ENCODE data around the gene BLOC1S5.
"Not testable (repeated sequence)": the region's sequence is repeated elsewhere in the genome, so short reads cannot be mapped to it uniquely, and the experiment has no call there.

The BLOC1S5 gene

DNA sequence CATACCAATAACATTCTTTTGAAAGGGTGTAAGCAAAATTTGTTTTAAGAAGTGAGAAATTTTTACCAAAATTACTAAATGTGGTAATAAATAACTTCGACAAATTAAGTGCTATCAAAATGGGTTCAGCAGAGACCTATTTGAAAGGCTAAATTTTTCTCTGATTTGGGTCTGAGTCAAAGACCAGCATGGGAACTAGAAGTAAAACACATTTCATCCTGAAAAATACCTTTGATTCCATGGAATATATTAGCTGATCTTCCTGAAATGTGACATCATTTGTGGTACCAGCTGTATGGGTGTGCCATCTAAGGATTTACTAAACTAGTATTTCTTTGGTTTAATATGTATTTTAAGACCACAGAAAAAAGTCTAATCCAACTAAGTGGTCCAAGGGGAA is 63.6 kb downstream of the BLOC1S5 start:
- no peaks in the 10 kb centered on the region for H3K27me3 Mint-ChIP-seq (ENCODE audit: low read depth)
- no peaks in the 10 kb centered on the region for H3K9me3 Mint-ChIP-seq
- no peak overlapping the region for H3K4me3 Mint-ChIP-seq
- no peak overlapping the region for H3K27ac Mint-ChIP-seq
- H3K36me3 Mint-ChIP-seq (ENCODE audit: low read depth): no peaks in the 10 kb centered on the region
- H3K4me1 Mint-ChIP-seq (ENCODE audit: low read depth): no peaks in the 10 kb centered on the region

DNA sequence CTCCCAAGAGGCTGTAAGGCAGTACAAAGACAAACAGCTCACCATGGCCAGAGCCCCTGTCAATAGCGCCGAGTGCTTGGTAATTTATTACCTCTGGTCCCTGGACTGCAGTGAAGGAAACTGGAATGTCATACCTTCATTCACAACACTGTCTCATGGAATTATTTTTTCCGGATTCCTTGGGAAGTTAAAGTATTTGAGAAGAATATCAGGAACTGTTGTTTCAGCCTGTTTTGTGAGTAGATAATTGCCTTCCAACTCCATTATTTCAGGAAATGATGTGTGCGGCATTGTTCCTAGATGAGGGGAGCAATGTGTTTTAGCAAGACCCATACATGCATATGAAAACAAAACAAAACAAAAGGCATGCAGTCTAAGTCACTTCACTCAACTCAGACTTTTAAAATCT is 64.0 kb downstream of the BLOC1S5 start:
- Mint-ChIP-seq H3K4me1 (ENCODE audit: low read depth) (no peaks in the 10 kb centered on the region), H3K27ac (no peak overlapping the region), H3K4me3 (no peak overlapping the region), H3K36me3 (ENCODE audit: low read depth) (no peaks in the 10 kb centered on the region), H3K9me3 (no peaks in the 10 kb centered on the region), H3K27me3 (ENCODE audit: low read depth) (no peaks in the 10 kb centered on the region)

DNA sequence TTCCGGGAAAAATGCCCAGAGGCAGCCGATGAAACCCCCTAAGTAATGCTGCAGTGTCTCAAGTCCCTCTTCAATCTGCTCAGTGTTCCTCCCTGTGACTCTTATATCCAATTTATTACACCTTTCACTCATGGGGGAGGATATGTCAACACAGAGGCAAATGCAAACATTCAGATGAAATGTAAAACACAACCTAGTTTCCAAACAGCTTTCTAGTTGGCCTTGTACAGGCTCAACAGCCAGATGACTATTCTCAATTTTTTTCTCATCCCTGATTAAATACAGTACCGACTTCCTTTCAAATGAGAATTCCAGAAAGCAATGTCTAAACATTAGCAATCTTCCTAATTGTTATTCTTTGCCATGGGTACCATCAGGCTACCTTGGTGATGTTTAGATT is 65.0 kb downstream of the BLOC1S5 start:
- Mint-ChIP-seq H3K27ac (no peak overlapping the region), H3K4me3 (no peak overlapping the region), H3K4me1 (ENCODE audit: low read depth) (no peaks in the 10 kb centered on the region), H3K27me3 (ENCODE audit: low read depth) (no peaks in the 10 kb centered on the region), H3K9me3 (no peaks in the 10 kb centered on the region), H3K36me3 (ENCODE audit: low read depth) (no peaks in the 10 kb centered on the region)

DNA sequence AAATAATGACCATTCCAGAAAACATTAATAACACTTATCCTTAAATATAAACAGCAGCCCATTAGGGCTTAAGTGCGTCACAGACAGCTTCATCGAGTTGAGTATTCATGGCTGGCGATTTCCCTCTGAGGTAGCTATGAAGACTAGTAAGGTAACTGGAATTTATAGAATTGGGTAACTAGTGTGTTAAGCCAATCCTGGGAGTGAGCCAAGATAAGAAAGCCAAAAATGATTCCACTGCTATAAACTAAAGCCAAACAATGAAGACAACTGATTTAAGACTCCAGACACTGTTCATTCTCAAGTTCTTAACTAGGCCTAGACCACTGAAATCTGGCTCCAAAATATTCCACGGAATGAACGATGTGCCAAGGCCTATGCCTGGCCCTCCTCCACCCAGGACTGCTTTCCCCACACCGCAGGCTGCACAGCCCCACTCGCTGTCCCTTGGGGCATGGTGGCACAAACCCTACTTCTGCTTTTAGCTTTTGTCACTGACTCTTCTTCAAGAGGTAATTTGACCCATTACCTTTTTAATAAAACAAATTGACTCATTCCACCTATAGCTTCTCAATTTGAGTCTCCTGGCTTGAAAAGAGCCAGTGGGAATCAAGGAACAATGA is 66.0 kb downstream of the BLOC1S5 start:
- Mint-ChIP-seq H3K27ac (no peak overlapping the region), H3K4me1 (ENCODE audit: low read depth) (no peaks in the 10 kb centered on the region), H3K4me3 (no peak overlapping the region), H3K36me3 (ENCODE audit: low read depth) (no peaks in the 10 kb centered on the region), H3K9me3 (no peaks in the 10 kb centered on the region), H3K27me3 (ENCODE audit: low read depth) (no peaks in the 10 kb centered on the region)

DNA sequence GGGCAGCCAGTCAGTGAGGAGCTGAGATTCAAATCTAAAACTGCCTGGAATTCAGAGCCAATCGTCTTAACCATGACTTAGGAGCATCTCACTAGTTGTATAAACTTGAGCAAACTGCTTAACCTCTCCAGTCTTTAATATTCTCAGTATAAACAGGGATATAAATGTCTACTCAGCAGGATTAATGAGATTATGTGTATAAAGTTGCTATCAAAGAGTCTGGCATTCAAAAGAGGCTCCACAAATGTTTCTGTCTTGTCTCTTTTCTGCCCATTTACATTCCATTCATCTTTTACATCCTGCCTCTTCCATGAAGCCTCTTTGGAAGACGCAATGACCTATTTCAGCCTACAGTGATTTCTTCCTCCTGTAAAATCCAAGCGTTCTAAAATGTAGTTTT is 66.9 kb downstream of the BLOC1S5 start:
- H3K9me3 Mint-ChIP-seq: no peaks in the 10 kb centered on the region
- no peaks in the 10 kb centered on the region for H3K27me3 Mint-ChIP-seq (ENCODE audit: low read depth)
- H3K4me1 Mint-ChIP-seq (ENCODE audit: low read depth): no peaks in the 10 kb centered on the region
- H3K4me3 Mint-ChIP-seq: no peak overlapping the region
- no peak overlapping the region for H3K27ac Mint-ChIP-seq
- no peaks in the 10 kb centered on the region for H3K36me3 Mint-ChIP-seq (ENCODE audit: low read depth)

DNA sequence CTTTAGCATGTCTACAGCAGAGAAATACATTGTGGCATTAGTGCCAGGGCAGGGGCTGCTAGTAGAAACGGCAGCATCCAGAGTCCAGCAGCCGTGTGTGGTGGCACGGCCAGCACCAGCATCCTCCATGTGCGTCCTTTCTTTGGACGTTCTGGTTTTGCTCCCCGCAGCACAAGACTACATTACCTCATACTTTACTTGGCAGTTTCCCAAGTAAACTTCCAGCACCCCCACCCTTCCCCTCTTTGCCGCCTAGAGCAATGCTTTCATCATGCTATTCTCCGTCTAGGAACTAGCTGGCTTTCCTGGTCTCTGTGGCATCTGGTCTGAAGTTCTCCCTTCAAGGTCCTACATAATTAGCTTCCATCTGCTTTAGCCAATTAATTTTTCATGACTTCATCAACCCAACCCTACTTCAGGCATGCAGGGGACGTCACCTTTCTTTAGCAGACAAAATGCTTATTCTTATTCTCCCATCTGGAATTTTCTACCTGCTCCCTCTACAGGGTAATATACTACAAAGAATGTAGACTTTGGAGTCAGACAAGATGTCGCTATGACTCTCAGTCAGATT is 67.6 kb downstream of the BLOC1S5 start:
- H3K4me1 Mint-ChIP-seq (ENCODE audit: low read depth): no peaks in the 10 kb centered on the region
- no peaks in the 10 kb centered on the region for H3K27me3 Mint-ChIP-seq (ENCODE audit: low read depth)
- H3K27ac Mint-ChIP-seq: no peak overlapping the region
- H3K4me3 Mint-ChIP-seq: no peak overlapping the region
- no peaks in the 10 kb centered on the region for H3K36me3 Mint-ChIP-seq (ENCODE audit: low read depth)
- no peaks in the 10 kb centered on the region for H3K9me3 Mint-ChIP-seq

DNA sequence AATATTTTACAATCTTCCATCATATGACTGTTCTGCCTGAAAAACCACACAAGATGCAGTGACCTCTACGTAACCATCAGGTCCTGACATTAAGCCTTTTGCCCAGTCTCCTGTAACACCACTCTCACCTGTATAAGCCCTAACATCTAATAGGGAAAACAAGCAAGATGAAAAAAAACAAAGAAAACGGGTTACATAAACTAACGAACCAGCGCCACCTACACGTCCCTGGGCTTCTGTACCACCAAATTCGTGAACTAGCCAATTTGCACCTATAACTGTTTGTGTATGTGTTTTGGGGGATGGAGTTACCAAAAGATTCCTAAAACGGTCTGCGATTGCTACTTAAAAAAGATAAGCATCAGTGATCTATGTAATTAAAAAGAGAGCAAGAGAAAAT is 70.2 kb downstream of the BLOC1S5 start:
- no peak overlapping the region for H3K27ac Mint-ChIP-seq
- H3K27me3 Mint-ChIP-seq (ENCODE audit: low read depth): no peaks in the 10 kb centered on the region
- H3K9me3 Mint-ChIP-seq: no peaks in the 10 kb centered on the region
- no peak overlapping the region for H3K4me3 Mint-ChIP-seq
- no peaks in the 10 kb centered on the region for H3K36me3 Mint-ChIP-seq (ENCODE audit: low read depth)
- H3K4me1 Mint-ChIP-seq (ENCODE audit: low read depth): no peaks in the 10 kb centered on the region

DNA sequence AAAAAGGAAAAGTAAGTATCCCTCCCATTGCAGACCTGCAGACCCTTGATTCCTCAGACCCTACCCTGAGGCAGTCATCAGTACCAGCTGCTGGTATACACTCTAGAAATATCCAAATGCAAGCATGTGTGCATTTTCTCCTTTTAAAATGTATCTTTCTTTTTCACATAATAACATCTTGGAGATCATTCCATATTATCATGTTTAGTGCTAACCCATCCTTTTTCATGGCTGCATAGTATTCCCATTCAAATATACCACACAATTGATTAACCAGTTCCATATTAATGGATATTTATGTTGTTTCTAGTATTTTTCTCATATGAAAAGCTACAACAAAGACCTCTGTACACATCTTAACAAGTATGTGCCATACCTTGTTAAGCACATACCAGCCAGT is 70.8 kb downstream of the BLOC1S5 start:
- H3K27me3 Mint-ChIP-seq (ENCODE audit: low read depth): no peaks in the 10 kb centered on the region
- no peaks in the 10 kb centered on the region for H3K4me1 Mint-ChIP-seq (ENCODE audit: low read depth)
- H3K27ac Mint-ChIP-seq: no peak overlapping the region
- H3K9me3 Mint-ChIP-seq: no peaks in the 10 kb centered on the region
- H3K36me3 Mint-ChIP-seq (ENCODE audit: low read depth): no peaks in the 10 kb centered on the region
- no peak overlapping the region for H3K4me3 Mint-ChIP-seq

DNA sequence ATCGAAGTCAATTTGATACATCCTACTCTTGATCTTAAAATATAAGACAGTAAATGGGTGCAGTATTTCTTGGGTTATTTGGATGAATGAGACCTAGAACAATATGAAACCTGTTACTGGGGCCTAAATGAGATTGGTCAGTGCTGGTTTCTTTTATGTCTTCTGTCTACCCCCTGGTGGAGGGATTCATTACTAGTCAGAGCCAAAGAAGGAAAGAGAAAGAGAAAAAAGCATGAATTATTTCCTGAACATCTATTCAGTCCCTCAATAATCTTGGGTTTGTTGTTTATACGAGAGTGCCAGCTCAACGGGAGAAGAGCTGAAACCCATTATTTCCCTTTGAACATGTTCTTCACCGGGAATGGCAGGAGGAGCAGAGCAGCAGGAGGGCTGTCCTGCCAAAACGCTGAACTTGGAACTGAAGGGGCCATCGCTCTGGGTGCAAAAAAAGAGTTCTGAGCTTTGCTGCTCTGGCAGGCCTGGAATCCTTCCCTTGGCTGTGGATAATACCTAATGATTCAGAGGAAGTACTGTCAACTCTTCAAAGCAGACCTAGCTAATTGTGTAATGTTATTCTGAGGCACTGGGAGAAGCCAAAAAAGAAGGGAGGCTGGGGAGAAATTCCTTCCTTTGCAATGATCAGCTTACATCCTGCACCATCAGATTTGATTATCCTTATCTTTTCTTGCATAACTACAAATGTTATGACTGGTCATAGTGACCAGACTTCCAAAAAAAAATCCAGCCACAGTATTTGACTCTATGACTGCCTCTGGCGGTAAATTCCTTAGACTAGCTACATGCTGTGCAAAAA is 72.0 kb downstream of the BLOC1S5 start:
- Mint-ChIP-seq H3K9me3 (no peaks in the 10 kb centered on the region), H3K4me1 (ENCODE audit: low read depth) (no peaks in the 10 kb centered on the region), H3K27me3 (ENCODE audit: low read depth) (no peaks in the 10 kb centered on the region), H3K4me3 (no peak overlapping the region), H3K27ac (no peak overlapping the region), H3K36me3 (ENCODE audit: low read depth) (no peaks in the 10 kb centered on the region)

DNA sequence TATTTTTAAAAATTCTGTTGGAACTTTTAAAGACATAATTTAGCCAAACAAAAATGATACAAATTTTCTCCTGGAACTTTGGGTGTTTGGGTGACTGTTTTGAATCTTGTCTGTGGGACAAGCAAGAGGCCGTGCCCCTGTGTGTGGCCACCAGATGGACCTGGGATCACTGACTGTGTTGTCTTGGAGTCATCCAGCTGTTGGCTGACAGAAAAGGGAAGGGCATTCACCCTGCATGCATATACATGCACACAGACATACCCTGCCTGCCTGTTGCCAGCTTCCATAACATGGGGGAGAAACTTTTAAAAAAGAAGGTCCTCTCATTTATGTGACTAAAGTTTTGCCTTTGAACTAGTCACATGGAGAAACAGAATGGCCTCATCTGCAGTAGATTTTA is 72.7 kb downstream of the BLOC1S5 start:
- H3K4me1 Mint-ChIP-seq (ENCODE audit: low read depth): no peaks in the 10 kb centered on the region
- no peaks in the 10 kb centered on the region for H3K36me3 Mint-ChIP-seq (ENCODE audit: low read depth)
- H3K9me3 Mint-ChIP-seq: no peaks in the 10 kb centered on the region
- no peaks in the 10 kb centered on the region for H3K27me3 Mint-ChIP-seq (ENCODE audit: low read depth)
- H3K4me3 Mint-ChIP-seq: no peak overlapping the region
- H3K27ac Mint-ChIP-seq: no peak overlapping the region

DNA sequence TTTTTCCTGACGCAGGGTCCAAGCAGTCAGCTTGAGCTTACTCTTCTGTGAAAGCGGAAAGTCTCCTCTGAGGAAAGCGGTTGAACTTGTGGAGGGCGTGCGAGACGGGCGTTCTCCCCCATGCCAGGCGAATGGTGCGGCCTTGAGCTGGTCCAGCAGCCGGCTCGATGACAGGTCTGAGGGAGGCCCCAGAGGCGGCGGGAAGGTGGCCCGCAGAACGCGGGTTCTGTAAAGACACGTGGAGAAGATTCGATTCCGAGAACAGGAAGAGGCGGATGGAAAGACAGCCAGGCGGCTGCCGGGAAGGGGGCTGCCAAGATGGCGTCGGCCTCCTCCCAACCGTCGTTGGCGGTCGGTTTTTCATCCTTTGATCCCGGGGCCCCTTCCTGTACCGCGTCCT is 78.0 kb downstream of the BLOC1S5 start:
- no peaks in the 10 kb centered on the region for H3K36me3 Mint-ChIP-seq (ENCODE audit: low read depth)

DNA sequence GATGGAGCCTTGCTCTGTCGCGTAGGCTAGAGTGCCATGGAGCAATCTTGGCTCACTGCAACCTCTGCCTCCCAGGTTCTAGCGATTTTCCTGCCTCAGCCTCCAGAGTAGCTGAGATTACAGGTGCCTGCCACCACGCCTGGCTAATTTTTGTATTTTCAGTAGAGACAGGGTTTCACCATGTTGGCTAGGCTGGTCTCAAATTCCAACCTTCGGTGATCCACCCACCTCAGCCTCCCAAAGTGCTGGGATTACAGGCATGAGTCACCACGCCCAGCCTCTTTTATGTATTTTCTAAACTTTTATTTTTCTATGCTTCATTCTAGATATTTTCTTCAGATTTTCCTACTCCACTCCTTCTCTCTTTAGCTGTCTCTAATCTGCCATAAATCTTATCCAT is 80.2 kb downstream of the BLOC1S5 start:
- not testable (repeated sequence) for H3K4me3 Mint-ChIP-seq; H3K27ac Mint-ChIP-seq; H3K4me1 Mint-ChIP-seq (ENCODE audit: low read depth); H3K9me3 Mint-ChIP-seq; H3K36me3 Mint-ChIP-seq (ENCODE audit: low read depth); H3K27me3 Mint-ChIP-seq (ENCODE audit: low read depth)

More for the DNA sequence above, 78.0 kb downstream of the BLOC1S5 start:
- no peaks in the 10 kb centered on the region for H3K9me3 Mint-ChIP-seq
- no peak overlapping the region for H3K4me3 Mint-ChIP-seq
- peaks cover 6% of the 10 kb centered on the region for H3K27me3 Mint-ChIP-seq (ENCODE audit: low read depth)
- no peak overlapping the region for H3K27ac Mint-ChIP-seq
- H3K4me1 Mint-ChIP-seq (ENCODE audit: low read depth): no peaks in the 10 kb centered on the region

DNA sequence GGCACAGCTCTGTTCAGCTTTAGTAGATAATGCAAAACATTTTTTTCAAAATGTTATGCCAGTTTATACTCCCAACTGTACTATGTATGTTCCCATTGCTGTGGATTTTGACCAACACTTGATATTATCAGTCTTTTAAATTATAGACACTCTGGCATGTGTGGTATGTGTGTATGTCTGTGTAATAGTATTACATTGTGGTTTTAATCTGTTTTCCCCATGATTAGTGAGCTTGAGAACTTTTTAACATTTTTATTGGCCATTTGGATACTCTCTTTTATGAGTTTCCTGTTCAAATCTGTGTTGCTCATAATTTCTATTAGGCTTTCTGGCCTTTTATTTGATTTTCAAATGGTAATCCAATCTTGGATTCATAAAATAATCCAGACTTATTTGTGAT is 84.4 kb downstream of the BLOC1S5 start:
- no peaks in the 10 kb centered on the region for H3K36me3 Mint-ChIP-seq (ENCODE audit: low read depth)
- H3K27ac Mint-ChIP-seq: no peak overlapping the region
- H3K9me3 Mint-ChIP-seq: no peaks in the 10 kb centered on the region
- peaks cover 6% of the 10 kb centered on the region for H3K4me1 Mint-ChIP-seq (ENCODE audit: low read depth)
- H3K4me3 Mint-ChIP-seq: no peak overlapping the region
- H3K27me3 Mint-ChIP-seq (ENCODE audit: low read depth): peaks cover 19% of the 10 kb centered on the region

DNA sequence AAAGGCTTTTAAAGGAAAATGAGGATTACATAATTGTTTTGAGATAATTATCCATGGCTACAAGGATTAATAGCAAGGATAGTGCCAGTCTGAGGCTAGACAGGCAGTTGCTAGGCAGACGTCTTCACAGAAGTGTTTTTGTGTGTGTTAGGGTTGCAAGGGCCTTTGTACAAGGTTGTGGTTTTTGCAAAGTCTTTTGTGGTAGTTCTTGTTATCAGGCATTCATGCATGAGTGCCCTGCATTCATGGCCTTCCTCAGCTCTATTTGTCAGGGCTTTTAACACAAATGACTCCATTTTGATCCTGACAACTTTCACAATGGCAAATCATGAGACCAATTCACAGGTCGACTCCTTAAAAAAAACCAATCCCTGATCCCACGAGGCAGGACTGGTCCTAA is 85.5 kb downstream of the BLOC1S5 start:
- Mint-ChIP-seq H3K36me3 (ENCODE audit: low read depth) (no peaks in the 10 kb centered on the region), H3K27me3 (ENCODE audit: low read depth) (peaks cover 22% of the 10 kb centered on the region), H3K27ac (no peak overlapping the region), H3K9me3 (no peaks in the 10 kb centered on the region), H3K4me1 (ENCODE audit: low read depth) (peaks cover 6% of the 10 kb centered on the region), H3K4me3 (no peak overlapping the region)

DNA sequence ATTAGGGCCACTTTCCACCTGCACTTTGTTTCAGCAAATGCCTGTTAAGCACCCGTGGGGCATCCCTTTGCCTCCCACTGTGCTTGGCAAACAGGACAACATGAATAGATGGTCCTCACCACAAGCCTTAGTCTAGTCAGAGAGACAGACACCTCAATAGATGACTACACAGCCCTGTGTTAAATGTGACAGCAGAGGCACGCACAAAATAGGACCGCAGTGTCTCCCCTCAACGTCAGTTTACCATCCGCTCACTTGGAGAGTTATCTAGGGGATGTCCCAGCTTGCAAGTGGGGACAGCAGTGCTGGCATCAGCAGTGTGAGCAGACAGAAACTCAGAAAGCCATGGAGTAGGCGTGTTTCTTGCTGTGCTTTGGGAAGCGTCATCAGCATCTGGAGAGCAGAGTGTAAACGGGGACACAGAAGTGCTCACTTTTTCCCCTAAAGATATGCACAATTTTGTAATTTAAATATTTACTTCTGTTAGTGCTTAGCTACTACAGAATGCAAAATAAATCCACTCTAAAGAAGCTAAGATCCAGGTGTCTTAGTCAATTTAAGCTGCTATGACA is 87.6 kb downstream of the BLOC1S5 start:
- H3K27ac Mint-ChIP-seq: no peak overlapping the region
- H3K9me3 Mint-ChIP-seq: no peaks in the 10 kb centered on the region
- H3K27me3 Mint-ChIP-seq (ENCODE audit: low read depth): peaks cover 16% of the 10 kb centered on the region
- no peak overlapping the region for H3K4me3 Mint-ChIP-seq
- no peaks in the 10 kb centered on the region for H3K36me3 Mint-ChIP-seq (ENCODE audit: low read depth)
- peaks cover 6% of the 10 kb centered on the region for H3K4me1 Mint-ChIP-seq (ENCODE audit: low read depth)
